Measurements from ENCODE around the gene ZBTB12.

ZBTB12 gene

DNA sequence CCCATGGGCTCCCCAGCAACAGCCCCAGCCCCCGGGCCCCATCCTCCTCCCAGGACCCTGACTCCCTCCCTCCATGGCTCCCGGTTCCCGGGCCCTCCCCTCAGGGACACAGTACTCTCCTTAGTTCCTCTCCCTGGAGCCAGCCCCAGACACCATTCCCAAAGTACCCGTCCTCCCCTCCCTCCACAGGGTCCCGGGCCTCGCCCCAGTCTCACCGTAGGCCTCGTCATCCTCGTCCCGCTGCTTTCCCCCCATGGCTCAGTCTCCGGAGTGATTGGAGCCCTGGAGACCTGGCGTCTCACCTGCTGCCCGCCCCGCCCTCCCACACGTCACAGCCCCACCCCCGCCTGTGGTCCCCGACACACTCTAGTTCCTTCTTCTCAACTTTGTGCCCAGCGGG lies 23.2 kb downstream of the ZBTB12 start, which contains the start of gene SLC44A4:
TSS of gene SLC44A4 (minus strand) at position 272 of the 400 bp plus-strand sequence. CDS start at position 255, 17 bp downstream.
- Histone ChIP-seq H3K9ac (no peak within 1 kb of the TSS), H3K4me3 (ENCODE audit: low read depth, low read length) (no peak within 1 kb of the TSS), H3K27me3 (ENCODE audit: control insufficient read depth, insufficient read depth, low read length) (no peaks in the 10 kb centered on the region), H3K27ac (no peak within 1 kb of the TSS), H3K36me3 (ENCODE audit: control insufficient read depth, insufficient read depth, low read length) (no peaks in the 10 kb centered on the region), H3K4me1 (no peaks in the 10 kb centered on the region), H3K4me2 (ENCODE audit: low read length) (no peak within 1 kb of the TSS), H2AFZ (peak within 1 kb of the TSS; percentile 50), H3K79me2 (no peaks in the 10 kb centered on the region), H3K9me3 (ENCODE audit: control insufficient read depth, low read length) (no peaks in the 10 kb centered on the region)
- TF ChIP-seq, protein P1, sequence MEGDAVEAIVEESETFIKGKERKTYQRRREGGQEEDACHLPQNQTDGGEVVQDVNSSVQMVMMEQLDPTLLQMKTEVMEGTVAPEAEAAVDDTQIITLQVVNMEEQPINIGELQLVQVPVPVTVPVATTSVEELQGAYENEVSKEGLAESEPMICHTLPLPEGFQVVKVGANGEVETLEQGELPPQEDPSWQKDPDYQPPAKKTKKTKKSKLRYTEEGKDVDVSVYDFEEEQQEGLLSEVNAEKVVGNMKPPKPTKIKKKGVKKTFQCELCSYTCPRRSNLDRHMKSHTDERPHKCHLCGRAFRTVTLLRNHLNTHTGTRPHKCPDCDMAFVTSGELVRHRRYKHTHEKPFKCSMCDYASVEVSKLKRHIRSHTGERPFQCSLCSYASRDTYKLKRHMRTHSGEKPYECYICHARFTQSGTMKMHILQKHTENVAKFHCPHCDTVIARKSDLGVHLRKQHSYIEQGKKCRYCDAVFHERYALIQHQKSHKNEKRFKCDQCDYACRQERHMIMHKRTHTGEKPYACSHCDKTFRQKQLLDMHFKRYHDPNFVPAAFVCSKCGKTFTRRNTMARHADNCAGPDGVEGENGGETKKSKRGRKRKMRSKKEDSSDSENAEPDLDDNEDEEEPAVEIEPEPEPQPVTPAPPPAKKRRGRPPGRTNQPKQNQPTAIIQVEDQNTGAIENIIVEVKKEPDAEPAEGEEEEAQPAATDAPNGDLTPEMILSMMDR (IDR thresholded peaks at IDR 0.05) = no peak

- TF ChIP-seq, protein P1 (IDR thresholded peaks at IDR 0.05) = no peak
- Histone ChIP-seq H3K36me3 (ENCODE audit: control insufficient read depth, insufficient read depth, low read length) (no peaks in the 10 kb centered on the region), H3K9ac (no peak overlapping the region), H3K4me1 (no peaks in the 10 kb centered on the region), H3K79me2 (no peaks in the 10 kb centered on the region), H3K9me3 (ENCODE audit: control insufficient read depth, low read length) (no peaks in the 10 kb centered on the region), H3K27me3 (ENCODE audit: control insufficient read depth, insufficient read depth, low read length) (no peaks in the 10 kb centered on the region), H3K4me2 (ENCODE audit: low read length) (no peak overlapping the region), H2AFZ (no peak overlapping the region), H3K4me3 (ENCODE audit: low read depth, low read length) (no peak overlapping the region), H3K27ac (no peak overlapping the region)
These were observed 23.7 kb downstream of the ZBTB12 start for GRCh38 chr6:31878222-31878621.

- H3K9ac ChIP-seq = no peak overlapping the region
- H3K27ac ChIP-seq = no peak overlapping the region
- H3K4me3 ChIP-seq (ENCODE audit: low read depth, low read length) = no peak overlapping the region
These were observed 24.2 kb downstream of the ZBTB12 start for GRCh38 chr6:31877651-31878161.

DNA sequence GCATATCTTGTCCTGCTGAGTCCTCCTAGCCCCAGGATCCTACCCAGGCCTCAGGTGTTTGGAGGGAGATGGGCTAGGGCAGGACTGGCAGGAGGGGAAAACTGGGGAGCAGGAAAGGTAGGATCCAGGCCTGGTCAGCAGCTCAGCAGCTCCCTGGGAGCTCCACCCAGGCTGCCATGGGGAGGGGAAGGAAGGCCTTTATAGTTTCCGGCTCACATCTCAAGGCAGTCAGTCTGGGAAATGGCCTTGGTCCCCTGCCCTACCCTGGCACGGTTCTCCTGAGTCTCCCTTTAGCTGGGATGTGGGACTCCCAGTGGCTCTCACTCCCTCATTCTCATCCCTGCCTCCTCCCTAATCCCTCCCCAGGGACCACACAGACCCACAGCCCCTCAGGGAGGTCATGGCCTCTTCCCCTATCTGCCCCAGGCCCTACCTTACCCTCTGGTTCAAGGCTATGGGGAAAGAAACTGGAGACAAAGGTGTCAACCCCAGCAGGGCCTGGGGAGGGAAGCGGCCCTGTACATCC lies 24.7 kb downstream of the ZBTB12 start:
- Histone ChIP-seq H3K27me3 (ENCODE audit: control insufficient read depth, insufficient read depth, low read length) (no peaks in the 10 kb centered on the region), H3K79me2 (no peaks in the 10 kb centered on the region), H3K27ac (no peak overlapping the region), H3K4me2 (ENCODE audit: low read length) (no peak overlapping the region), H3K36me3 (ENCODE audit: control insufficient read depth, insufficient read depth, low read length) (no peaks in the 10 kb centered on the region), H3K9ac (no peak overlapping the region), H3K4me3 (ENCODE audit: low read depth, low read length) (no peak overlapping the region), H3K9me3 (ENCODE audit: control insufficient read depth, low read length) (no peaks in the 10 kb centered on the region), H2AFZ (no peak overlapping the region), H3K4me1 (no peaks in the 10 kb centered on the region)
- TF ChIP-seq, protein P1 (IDR thresholded peaks at IDR 0.05) = no peak

More at GRCh38 chr6:31877651-31878161, 24.2 kb downstream of the ZBTB12 start:
- H3K4me1 ChIP-seq = no peaks in the 10 kb centered on the region
- H3K36me3 ChIP-seq (ENCODE audit: control insufficient read depth, insufficient read depth, low read length) = no peaks in the 10 kb centered on the region
- H3K4me2 ChIP-seq (ENCODE audit: low read length) = no peak overlapping the region
- no peaks in the 10 kb centered on the region for H3K9me3 ChIP-seq (ENCODE audit: control insufficient read depth, low read length)
- H3K79me2 ChIP-seq = no peaks in the 10 kb centered on the region
- H2AFZ ChIP-seq = peak overlapping the region; percentile 50
- H3K27me3 ChIP-seq (ENCODE audit: control insufficient read depth, insufficient read depth, low read length) = no peaks in the 10 kb centered on the region
- TF ChIP-seq, protein P1 (IDR thresholded peaks at IDR 0.05) = no peak

GRCh38 chr6:31876357-31876756 lies 25.5 kb downstream of the ZBTB12 start:
- no peaks in the 10 kb centered on the region for H3K79me2 ChIP-seq
- no peak overlapping the region for H2AFZ ChIP-seq
- no peak overlapping the region for H3K4me3 ChIP-seq (ENCODE audit: low read depth, low read length)
- H3K27me3 ChIP-seq (ENCODE audit: control insufficient read depth, insufficient read depth, low read length) = no peaks in the 10 kb centered on the region
- H3K9me3 ChIP-seq (ENCODE audit: control insufficient read depth, low read length) = no peaks in the 10 kb centered on the region
- H3K4me1 ChIP-seq = no peaks in the 10 kb centered on the region
- no peak overlapping the region for H3K9ac ChIP-seq
- no peaks in the 10 kb centered on the region for H3K36me3 ChIP-seq (ENCODE audit: control insufficient read depth, insufficient read depth, low read length)
- TF ChIP-seq, protein P1 (IDR thresholded peaks at IDR 0.05) = no peak
- H3K4me2 ChIP-seq (ENCODE audit: low read length) = no peak overlapping the region
- H3K27ac ChIP-seq = no peak overlapping the region

Measured in parathyroid adenoma (tissue), 2 donors.